ENCODE results near the gene ITGAX.
A peak's percentile ranks its signal among the peaks of the same experiment; 100 is the strongest.
"Not testable (repeated sequence)": the region's sequence is repeated elsewhere in the genome, so short reads cannot be mapped to it uniquely, and the experiment has no call there.

The ITGAX gene

DNA sequence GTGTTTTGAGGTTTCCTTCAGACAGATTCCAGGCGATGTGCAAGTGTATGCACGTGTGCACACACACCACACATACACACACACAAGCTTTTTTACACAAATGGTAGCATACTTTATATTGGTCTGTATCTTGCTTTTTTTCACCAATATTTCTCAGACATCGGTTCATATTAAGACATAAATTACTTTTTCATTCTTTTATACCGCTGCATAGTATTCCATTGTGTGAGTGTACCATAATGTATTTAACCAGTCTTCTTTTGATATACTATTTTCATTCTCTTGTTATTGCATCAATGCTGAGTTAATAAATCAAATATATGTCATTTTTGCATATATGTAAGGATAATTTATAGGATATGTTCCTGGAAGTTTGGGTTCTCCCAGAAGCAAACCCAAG lies 22.4 kb upstream of the ITGAX start:
- POLR2A ChIA-PET = no interaction called here
- Histone ChIP-seq H3K9me3 (ENCODE audit: control extremely low read depth in 1 of 5, control insufficient read depth in 4 of 5, insufficient read depth in 2 of 5, low read depth in 1 of 5, low read length in 4 of 5) (no peaks in the 10 kb centered on the region), H3K4me3 (ENCODE audit: control insufficient read depth in 1 of 7, extremely low read depth in 1 of 7, insufficient read depth in 4 of 7, low read depth in 2 of 7, low read length in 6 of 7) (no peak overlapping the region), H3K36me3 (ENCODE audit: control insufficient read depth in 4 of 4, insufficient read depth in 4 of 4, low read length in 3 of 4) (no peaks in the 10 kb centered on the region), H3K27ac (ENCODE audit: insufficient read depth in 1 of 2, low read depth in 1 of 2, low read length in 2 of 2, poor library complexity in 1 of 2, severe bottlenecking in 2 of 2) (no peak overlapping the region), H3K27me3 (replicated peaks in 2 of 5; ENCODE audit: control insufficient read depth in 4 of 5, insufficient read depth in 5 of 5, low read length in 4 of 5) (peaks cover 0 to 5% (median 0%) of the 10 kb centered on the region in 5 experiments), H3K4me1 (ENCODE audit: control extremely low read depth in 1 of 4, control insufficient read depth in 4 of 4, insufficient read depth in 4 of 4, low read length in 3 of 4) (peaks cover 4 to 31% (median 20%) of the 10 kb centered on the region in 4 experiments)
- no CpG with 5 or more reads among the region's 4 CpGs for WGBS (ENCODE audit: insufficient coverage)
- DNase-seq = no peak
- CTCF ChIA-PET = interaction anchor here (0.9 to 1.5 kb wide), 7 partner anchors 22 to 64 kb away, joined by 3 to 6 read pairs (median 4); partner anchors contain the start of gene ITGAX

DNA sequence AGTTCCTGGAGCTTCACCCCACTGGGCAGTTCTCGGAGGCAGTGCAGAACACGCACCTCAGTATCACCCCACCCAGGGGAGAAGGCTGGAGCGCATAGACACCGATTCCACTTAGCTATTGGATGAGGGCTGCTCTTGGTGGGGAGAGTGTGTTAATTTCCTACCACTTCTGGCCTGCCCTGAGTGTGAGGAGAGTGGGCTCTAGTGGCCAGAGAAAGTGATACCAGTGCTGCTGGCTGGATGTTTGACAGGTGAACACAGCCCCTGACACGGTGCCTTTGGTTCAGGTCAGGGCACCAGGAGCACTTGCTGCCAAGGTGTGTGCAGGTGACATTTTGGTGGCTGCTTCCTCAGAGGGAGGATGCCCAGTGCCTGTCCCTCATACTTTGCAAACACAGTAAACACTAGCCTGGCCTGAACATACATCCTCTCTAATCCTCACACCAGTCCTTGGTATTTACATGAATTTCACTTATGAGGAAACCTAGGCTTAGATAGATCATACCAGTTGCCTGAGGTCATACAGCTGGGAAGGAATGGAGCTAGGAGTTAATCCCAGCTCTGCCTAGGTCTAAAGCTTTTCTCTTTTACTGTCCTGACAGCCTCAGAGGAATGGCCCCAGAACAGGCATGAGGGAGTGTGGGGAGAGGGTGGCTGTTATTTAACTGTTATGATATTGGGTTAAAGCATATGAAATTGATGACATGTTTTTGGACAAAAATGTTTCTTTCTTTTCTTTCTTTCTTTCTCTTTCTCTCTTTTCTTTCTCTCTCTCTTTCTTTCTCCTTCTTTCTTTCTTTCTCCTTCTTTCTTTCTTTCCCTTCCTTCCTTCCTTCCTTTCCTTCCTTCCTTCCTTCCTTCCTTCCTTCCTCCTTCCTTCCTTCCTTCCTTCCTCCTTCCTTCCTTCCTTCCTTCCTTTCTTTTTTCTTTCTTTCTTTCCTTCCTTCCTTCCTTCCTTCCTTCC lies 21.0 kb upstream of the ITGAX start:
- Histone ChIP-seq H3K27me3 (replicated peaks in 2 of 5; ENCODE audit: control insufficient read depth in 4 of 5, insufficient read depth in 5 of 5, low read length in 4 of 5) (peaks cover 0 to 5% (median 0%) of the 10 kb centered on the region in 5 experiments), H3K36me3 (ENCODE audit: control insufficient read depth in 4 of 4, insufficient read depth in 4 of 4, low read length in 3 of 4) (no peaks in the 10 kb centered on the region), H3K4me1 (ENCODE audit: control extremely low read depth in 1 of 4, control insufficient read depth in 4 of 4, insufficient read depth in 4 of 4, low read length in 3 of 4) (peaks cover 0 to 19% (median 10%) of the 10 kb centered on the region in 4 experiments), H3K4me3 (ENCODE audit: control insufficient read depth in 1 of 7, extremely low read depth in 1 of 7, insufficient read depth in 4 of 7, low read depth in 2 of 7, low read length in 6 of 7) (peak overlapping the region in 2 of 7 experiments; percentile 5 to 40), H3K27ac (ENCODE audit: insufficient read depth in 1 of 2, low read depth in 1 of 2, low read length in 2 of 2, poor library complexity in 1 of 2, severe bottlenecking in 2 of 2) (no peak overlapping the region), H3K9me3 (ENCODE audit: control extremely low read depth in 1 of 5, control insufficient read depth in 4 of 5, insufficient read depth in 2 of 5, low read depth in 1 of 5, low read length in 4 of 5) (no peaks in the 10 kb centered on the region)
- 0% methylated on average over 4 of the region's 5 CpGs for WGBS (ENCODE audit: insufficient coverage)
- CTCF ChIA-PET = interaction anchor here (0.6 to 2.0 kb wide), 17 partner anchors 13 to 352 kb away, joined by 3 to 6 read pairs (median 4); partner anchors contain the start of gene ZNF843
- peak; percentile 76 to 88 (median 87) for DNase-seq
- POLR2A ChIA-PET = interaction anchor here (1.0 kb wide), 1 partner anchor 131 kb away, joined by 3 read pairs; the partner anchor contains the start of gene PYCARD

DNA sequence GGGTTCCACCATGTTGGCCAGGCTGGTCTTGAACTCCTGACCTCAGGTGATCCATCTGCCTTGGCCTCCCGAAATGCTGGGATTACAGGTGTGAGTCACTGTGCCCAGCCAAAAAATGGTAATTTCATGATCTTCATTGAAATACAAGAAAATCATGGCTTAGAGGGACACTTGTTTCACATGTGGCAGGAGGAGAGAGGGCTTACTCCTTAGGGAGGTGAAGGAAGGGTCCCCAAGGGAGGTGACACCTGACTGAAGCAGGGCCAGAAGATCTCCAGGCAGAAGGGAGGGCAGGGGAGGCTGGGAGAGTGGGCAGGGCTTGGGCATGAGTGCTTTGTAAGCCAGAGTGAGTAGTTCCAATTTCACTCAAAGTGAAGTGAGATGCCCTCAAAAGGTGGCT lies 20.0 kb upstream of the ITGAX start:
- Histone ChIP-seq H3K36me3 (ENCODE audit: control insufficient read depth in 4 of 4, insufficient read depth in 4 of 4, low read length in 3 of 4) (no peaks in the 10 kb centered on the region), H3K4me1 (ENCODE audit: control extremely low read depth in 1 of 4, control insufficient read depth in 4 of 4, insufficient read depth in 4 of 4, low read length in 3 of 4) (peaks cover 0 to 19% (median 10%) of the 10 kb centered on the region in 4 experiments), H3K27ac (ENCODE audit: insufficient read depth in 1 of 2, low read depth in 1 of 2, low read length in 2 of 2, poor library complexity in 1 of 2, severe bottlenecking in 2 of 2) (no peak overlapping the region), H3K4me3 (ENCODE audit: control insufficient read depth in 1 of 7, extremely low read depth in 1 of 7, insufficient read depth in 4 of 7, low read depth in 2 of 7, low read length in 6 of 7) (no peak overlapping the region), H3K9me3 (ENCODE audit: control extremely low read depth in 1 of 5, control insufficient read depth in 4 of 5, insufficient read depth in 2 of 5, low read depth in 1 of 5, low read length in 4 of 5) (no peaks in the 10 kb centered on the region), H3K27me3 (replicated peaks in 2 of 5; ENCODE audit: control insufficient read depth in 4 of 5, insufficient read depth in 5 of 5, low read length in 4 of 5) (peaks cover 0 to 5% (median 0%) of the 10 kb centered on the region in 5 experiments)
- WGBS (ENCODE audit: insufficient coverage) = no CpG with 5 or more reads among the region's 1 CpG
- POLR2A ChIA-PET = no interaction called here
- CTCF ChIA-PET = interaction anchor here (1.7 to 2.0 kb wide), 2 partner anchors 14 to 17 kb away, joined by 6 read pairs; no protein-coding TSS in a partner anchor
- no peak for DNase-seq

DNA sequence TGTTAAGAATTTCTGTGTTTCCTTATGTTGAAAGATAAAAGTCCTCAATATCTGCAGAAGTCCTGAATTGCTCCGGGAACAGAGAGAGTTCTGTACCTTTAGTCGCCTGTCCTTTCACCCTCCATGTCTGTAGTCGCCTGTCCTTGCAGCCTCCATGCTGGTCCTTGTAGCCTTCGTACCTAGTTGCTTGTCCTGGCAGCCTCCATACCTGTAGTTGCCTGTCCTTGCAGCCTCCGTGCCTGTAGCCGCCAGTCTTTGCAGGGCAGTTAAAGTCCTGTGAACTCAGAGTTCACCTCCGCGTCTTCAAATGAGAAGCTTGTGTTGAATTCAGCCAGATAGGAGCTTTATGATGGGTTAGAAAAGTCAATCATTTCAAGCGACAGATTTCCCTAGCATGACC lies 19.5 kb upstream of the ITGAX start:
- H3K4me1 ChIP-seq (ENCODE audit: control extremely low read depth in 1 of 4, control insufficient read depth in 4 of 4, insufficient read depth in 4 of 4, low read length in 3 of 4) = peaks cover 0 to 19% (median 10%) of the 10 kb centered on the region in 4 experiments
- WGBS (ENCODE audit: insufficient coverage) = 95% methylated on average over 9 of the region's 9 CpGs
- no peak overlapping the region for H3K27ac ChIP-seq (ENCODE audit: insufficient read depth in 1 of 2, low read depth in 1 of 2, low read length in 2 of 2, poor library complexity in 1 of 2, severe bottlenecking in 2 of 2)
- peaks cover 0 to 2% (median 0%) of the 10 kb centered on the region in 5 experiments for H3K27me3 ChIP-seq (replicated peaks in 2 of 5; ENCODE audit: control insufficient read depth in 4 of 5, insufficient read depth in 5 of 5, low read length in 4 of 5)
- ChIA-PET CTCF (no interaction called here), POLR2A (no interaction called here)
- H3K4me3 ChIP-seq (ENCODE audit: control insufficient read depth in 1 of 7, extremely low read depth in 1 of 7, insufficient read depth in 4 of 7, low read depth in 2 of 7, low read length in 6 of 7) = no peak overlapping the region
- no peak for DNase-seq
- H3K36me3 ChIP-seq (ENCODE audit: control insufficient read depth in 4 of 4, insufficient read depth in 4 of 4, low read length in 3 of 4) = no peaks in the 10 kb centered on the region
- H3K9me3 ChIP-seq (ENCODE audit: control extremely low read depth in 1 of 5, control insufficient read depth in 4 of 5, insufficient read depth in 2 of 5, low read depth in 1 of 5, low read length in 4 of 5) = no peaks in the 10 kb centered on the region

DNA sequence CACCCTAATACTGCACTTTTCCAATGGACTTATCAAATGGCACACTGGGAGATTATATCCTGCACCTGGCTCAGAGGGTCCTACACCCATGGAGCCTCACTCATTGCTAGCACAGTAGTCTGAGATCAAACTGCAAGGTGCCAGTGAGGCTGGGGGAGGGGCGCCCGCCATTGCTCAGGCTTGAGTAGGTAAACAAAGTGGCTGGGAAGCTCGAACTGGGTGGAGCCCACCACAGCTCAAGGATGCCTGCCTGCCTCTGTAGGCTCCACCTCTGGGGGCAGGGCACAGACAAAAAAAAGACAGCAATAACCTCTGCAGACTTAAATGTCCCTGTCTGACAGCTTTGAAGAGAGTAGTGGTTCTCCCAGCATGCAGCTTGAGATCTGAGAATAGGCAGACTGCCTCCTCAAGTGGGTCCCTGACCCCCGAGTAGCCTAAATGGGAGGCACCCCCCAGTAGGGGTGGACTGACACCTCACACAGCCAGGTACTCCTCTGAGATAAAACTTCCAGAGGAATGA lies 16.8 kb upstream of the ITGAX start:
- H3K27ac ChIP-seq (ENCODE audit: insufficient read depth in 1 of 2, low read depth in 1 of 2, low read length in 2 of 2, poor library complexity in 1 of 2, severe bottlenecking in 2 of 2); H3K4me1 ChIP-seq (ENCODE audit: control extremely low read depth in 1 of 4, control insufficient read depth in 4 of 4, insufficient read depth in 4 of 4, low read length in 3 of 4); DNase-seq; H3K4me3 ChIP-seq (ENCODE audit: control insufficient read depth in 1 of 7, extremely low read depth in 1 of 7, insufficient read depth in 4 of 7, low read depth in 2 of 7, low read length in 6 of 7); CTCF ChIA-PET; H3K9me3 ChIP-seq (ENCODE audit: control extremely low read depth in 1 of 5, control insufficient read depth in 4 of 5, insufficient read depth in 2 of 5, low read depth in 1 of 5, low read length in 4 of 5); H3K36me3 ChIP-seq (ENCODE audit: control insufficient read depth in 4 of 4, insufficient read depth in 4 of 4, low read length in 3 of 4); POLR2A ChIA-PET; H3K27me3 ChIP-seq (replicated peaks in 2 of 5; ENCODE audit: control insufficient read depth in 4 of 5, insufficient read depth in 5 of 5, low read length in 4 of 5): not testable (repeated sequence)
- no CpG with 5 or more reads among the region's 4 CpGs for WGBS (ENCODE audit: insufficient coverage)

DNA sequence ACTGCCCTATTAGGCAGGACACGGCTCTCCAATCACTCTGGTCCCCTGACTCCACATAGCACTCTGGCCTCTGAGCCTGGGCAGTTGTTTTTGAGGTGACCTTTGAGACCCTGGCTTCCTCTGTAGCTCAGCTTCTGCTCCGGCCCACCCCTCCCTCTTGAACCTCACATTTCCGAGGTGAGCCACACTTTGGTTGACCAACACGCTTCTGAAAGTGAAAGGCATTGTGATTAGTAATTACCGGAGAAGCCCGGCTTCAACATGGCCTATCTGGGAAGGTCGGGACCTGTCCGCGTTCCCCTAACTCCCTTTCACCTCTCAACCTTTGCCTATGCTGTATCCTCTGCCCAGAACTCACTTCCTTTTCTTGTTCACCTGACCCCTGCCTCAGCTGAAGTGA lies 10.3 kb upstream of the ITGAX start:
- H3K36me3 ChIP-seq (ENCODE audit: control insufficient read depth in 4 of 4, insufficient read depth in 4 of 4, low read length in 3 of 4) = no peaks in the 10 kb centered on the region
- ChIA-PET CTCF (interaction anchor here (0.8 to 0.9 kb wide), 2 partner anchors 42 to 99 kb away, joined by 3 read pairs; no protein-coding TSS in a partner anchor), POLR2A (no interaction called here)
- no peaks in the 10 kb centered on the region for H3K9me3 ChIP-seq (ENCODE audit: control extremely low read depth in 1 of 5, control insufficient read depth in 4 of 5, insufficient read depth in 2 of 5, low read depth in 1 of 5, low read length in 4 of 5)
- H3K4me1 ChIP-seq (ENCODE audit: control extremely low read depth in 1 of 4, control insufficient read depth in 4 of 4, insufficient read depth in 4 of 4, low read length in 3 of 4) = peaks cover 5 to 25% (median 12%) of the 10 kb centered on the region in 4 experiments
- WGBS (ENCODE audit: insufficient coverage) = 80% methylated on average over 2 of the region's 9 CpGs
- no peak overlapping the region for H3K27ac ChIP-seq (ENCODE audit: insufficient read depth in 1 of 2, low read depth in 1 of 2, low read length in 2 of 2, poor library complexity in 1 of 2, severe bottlenecking in 2 of 2)
- DNase-seq = no peak
- no peak overlapping the region for H3K4me3 ChIP-seq (ENCODE audit: control insufficient read depth in 1 of 7, extremely low read depth in 1 of 7, insufficient read depth in 4 of 7, low read depth in 2 of 7, low read length in 6 of 7)
- H3K27me3 ChIP-seq (replicated peaks in 2 of 5; ENCODE audit: control insufficient read depth in 4 of 5, insufficient read depth in 5 of 5, low read length in 4 of 5) = no peaks in the 10 kb centered on the region

DNA sequence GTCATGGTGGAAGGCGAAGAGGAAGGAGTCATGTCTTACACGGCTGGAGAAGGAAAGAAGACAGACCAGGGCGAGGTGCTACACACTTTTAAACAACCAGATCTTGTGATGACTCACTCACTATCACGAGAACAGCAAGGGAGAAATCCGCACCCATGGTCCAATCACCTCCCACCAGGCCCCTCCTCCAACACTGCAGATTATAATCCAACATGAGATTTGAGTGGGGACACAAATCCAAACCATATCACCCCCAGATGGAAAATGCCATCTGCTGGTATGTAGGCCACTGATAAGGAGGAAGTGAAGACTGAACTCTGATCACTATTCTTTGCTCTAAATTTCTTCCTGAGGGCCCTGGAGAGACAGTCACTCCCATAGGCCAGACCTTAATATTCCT lies 7.5 kb upstream of the ITGAX start:
- H3K36me3 ChIP-seq (ENCODE audit: control insufficient read depth in 4 of 4, insufficient read depth in 4 of 4, low read length in 3 of 4) = no peaks in the 10 kb centered on the region
- H3K27me3 ChIP-seq (replicated peaks in 2 of 5; ENCODE audit: control insufficient read depth in 4 of 5, insufficient read depth in 5 of 5, low read length in 4 of 5) = no peaks in the 10 kb centered on the region
- peak in 2 of 3 donors; percentile 40 to 54 for DNase-seq
- H3K27ac ChIP-seq (ENCODE audit: insufficient read depth in 1 of 2, low read depth in 1 of 2, low read length in 2 of 2, poor library complexity in 1 of 2, severe bottlenecking in 2 of 2) = no peak overlapping the region
- no peak overlapping the region for H3K4me3 ChIP-seq (ENCODE audit: control insufficient read depth in 1 of 7, extremely low read depth in 1 of 7, insufficient read depth in 4 of 7, low read depth in 2 of 7, low read length in 6 of 7)
- H3K9me3 ChIP-seq (ENCODE audit: control extremely low read depth in 1 of 5, control insufficient read depth in 4 of 5, insufficient read depth in 2 of 5, low read depth in 1 of 5, low read length in 4 of 5) = no peaks in the 10 kb centered on the region
- ChIA-PET CTCF (no interaction called here), POLR2A (no interaction called here)
- 100% methylated on average over 2 of the region's 5 CpGs for WGBS (ENCODE audit: insufficient coverage)
- H3K4me1 ChIP-seq (ENCODE audit: control extremely low read depth in 1 of 4, control insufficient read depth in 4 of 4, insufficient read depth in 4 of 4, low read length in 3 of 4) = peaks cover 8 to 52% (median 31%) of the 10 kb centered on the region in 4 experiments

Data from common myeloid progenitor, CD34-positive (primary cell).